Activated gamma-delta T cell treated with Interleukin-2 at 50 U/mL for 16 hours (primary cell): ENCODE measurements around the gene KCNJ16.

Experiments
- DNase-seq: peaks from one replicate; pipeline ENCODE4 v3.0.0-alpha.2; 2020

KCNJ16 gene

DNA sequence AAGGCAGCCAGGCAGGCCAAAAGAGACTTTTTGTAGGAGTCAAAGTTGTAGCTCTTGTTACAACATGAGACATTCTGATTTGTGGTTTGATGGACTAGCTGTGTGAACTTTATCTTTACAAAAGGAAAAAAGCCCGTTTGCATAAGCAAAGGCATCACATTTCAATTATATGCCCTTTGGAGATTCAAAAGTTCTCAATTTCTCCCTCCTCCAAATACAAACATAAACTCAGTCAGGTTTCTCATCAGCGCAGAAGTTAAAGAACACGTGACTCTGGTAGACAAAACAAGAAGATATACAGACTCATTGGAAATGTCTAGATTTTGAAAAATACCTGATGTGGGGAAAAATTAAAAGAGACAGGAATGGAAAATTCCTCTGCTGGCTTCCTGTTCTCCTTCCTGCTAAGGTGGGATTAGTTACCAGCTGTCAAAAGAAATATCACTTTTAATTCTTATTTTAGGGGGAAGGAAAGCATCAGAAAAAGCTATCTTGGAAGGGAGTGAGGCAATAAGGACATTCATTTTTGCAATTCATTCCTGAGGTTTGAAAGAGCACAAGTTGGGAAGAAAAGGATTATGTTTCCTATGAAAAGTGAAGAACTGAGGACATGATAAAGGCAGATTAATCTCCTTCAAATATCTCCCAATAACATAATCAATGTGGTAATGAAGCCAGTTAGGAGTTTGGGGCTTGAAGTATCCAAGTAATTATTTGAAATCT, 4.6 kb upstream of the KCNJ16 start:
- DNase-seq = no peak

GRCh38 chr17:70071127-70071526, 3.9 kb upstream of the KCNJ16 start:
- no peak for DNase-seq

- no peak for DNase-seq
These were observed 3.4 kb upstream of the KCNJ16 start for GRCh38 chr17:70071620-70072019.

- DNase-seq = no peak
These were observed 2.3 kb upstream of the KCNJ16 start for GRCh38 chr17:70072546-70073309.

DNA sequence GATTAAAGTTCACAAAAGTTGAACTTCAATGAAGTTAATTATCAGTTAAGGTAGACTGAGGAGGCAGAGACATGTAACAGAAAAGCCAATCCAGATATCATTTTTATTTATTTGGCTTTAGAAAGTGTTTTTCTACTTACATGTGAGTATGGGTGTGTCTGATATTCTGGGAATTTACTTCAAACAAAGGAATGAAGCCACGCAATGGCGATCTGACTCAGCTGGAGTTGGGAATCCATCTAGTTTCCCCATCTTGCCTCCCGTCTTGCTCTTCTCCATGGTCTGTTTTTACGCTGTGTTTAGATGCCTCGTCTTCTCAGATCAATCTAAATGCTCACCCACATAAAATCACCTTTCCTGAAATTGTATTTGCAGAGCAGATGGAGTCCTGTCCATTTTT, 1.7 kb upstream of the KCNJ16 start:
- no peak for DNase-seq

GRCh38 chr17:70073799-70074198, 1.2 kb upstream of the KCNJ16 start:
- no peak for DNase-seq

- DNase-seq = no peak
These were observed 692 bp upstream of the KCNJ16 start for GRCh38 chr17:70074236-70074830.

- DNase-seq = no peak
These were observed 1.2 kb downstream of the KCNJ16 start for GRCh38 chr17:70076189-70076588.

DNA sequence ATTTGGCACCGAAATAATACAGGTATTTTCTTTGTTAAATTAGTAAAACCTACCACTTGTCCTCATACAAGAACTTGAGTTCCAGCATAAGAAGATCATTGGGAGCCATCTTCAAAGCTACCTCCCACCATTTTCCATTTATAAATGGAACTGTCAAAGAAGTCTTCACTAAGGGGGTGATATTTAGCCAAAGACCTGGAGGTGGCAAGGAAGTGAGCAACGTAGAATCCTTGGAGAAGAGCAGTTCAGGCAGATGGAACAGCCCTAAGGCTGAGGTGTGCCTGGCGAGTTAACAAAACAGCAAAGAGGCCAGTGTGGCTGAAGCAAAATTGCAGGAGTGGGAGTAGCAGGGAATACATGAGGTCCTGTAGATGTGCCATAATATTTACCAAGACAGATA, 1.8 kb downstream of the KCNJ16 start:
- DNase-seq = no peak

GRCh38 chr17:70078549-70078948, 3.5 kb downstream of the KCNJ16 start:
- no peak for DNase-seq

- no peak for DNase-seq
These were observed 4.0 kb downstream of the KCNJ16 start for GRCh38 chr17:70078994-70079531.

DNA sequence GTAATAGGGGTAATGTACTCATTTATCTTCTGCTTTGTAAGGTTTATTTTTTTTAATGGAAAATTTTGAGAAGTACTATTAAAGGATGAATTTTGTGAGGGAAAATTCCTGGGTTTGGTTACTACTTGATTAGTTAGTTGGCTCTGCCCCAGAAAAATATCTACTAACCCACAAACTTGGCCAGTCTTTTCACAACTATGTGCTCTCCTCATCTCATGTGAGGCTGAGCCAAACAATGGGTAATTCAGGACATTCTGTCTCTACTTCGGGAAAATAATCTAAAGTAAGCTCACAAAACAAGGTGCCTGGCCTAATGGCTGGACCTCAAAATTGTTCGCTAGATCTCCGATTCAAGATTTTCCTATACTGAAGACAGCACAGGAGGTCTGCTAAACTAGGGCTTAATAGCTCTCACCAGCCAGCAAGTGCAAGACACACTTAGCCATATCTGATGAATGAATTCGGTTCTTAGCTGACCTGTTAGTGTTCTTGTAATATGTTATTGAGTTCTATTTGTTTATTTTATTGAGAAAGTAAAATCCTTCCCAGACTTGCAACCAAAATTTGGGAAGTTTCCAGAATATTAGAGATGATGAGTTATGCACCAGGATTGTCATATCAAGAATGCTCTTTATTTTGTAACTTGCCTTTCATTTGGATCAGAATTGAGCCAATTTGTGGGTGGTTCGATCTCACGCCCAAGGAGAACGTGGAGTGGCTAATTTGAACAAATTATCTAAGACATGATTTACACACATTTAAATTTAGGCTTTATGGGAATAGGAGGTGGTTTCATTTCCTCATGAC, 5.7 kb downstream of the KCNJ16 start:
- no peak for DNase-seq

DNA sequence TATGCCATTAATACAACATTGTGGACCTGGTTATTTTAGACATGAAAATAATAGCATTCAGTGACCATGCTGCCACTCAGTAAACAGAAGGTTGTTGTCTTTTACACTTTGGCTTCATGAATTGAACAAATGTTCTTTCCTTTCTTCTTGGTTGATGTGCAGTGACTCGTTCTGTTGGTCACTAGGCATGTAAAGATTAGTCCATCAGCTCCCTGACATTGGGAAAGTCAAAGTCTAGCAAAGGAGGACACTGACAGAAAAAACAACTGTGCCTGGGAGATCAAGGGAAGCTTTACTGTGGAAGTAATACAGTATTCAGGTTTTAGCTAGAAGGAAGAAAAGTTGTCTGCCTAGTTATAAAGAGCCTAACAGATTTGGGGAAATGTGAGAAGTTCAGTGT, 6.9 kb downstream of the KCNJ16 start:
- no peak for DNase-seq

DNA sequence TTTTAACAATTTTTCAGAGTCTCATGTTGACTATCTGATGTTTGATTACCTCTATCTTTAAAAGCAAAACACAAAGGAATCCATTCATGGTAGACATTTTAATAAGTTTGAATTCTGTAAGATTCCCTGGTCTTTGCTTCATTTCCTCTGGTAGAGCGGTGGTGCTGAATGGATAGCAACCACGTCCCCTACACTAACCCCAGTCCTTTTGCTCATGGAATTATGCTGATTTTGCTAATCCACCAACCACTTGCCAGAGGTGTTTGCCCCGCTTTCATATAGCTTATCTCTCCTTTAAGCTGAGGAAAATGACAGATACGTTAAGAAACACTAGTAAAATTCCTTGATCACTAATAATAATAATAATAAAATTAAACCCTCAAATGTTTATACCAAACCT, 9.5 kb downstream of the KCNJ16 start:
- DNase-seq = no peak

GRCh38 chr17:70086516-70086915, 11.5 kb downstream of the KCNJ16 start:
- no peak for DNase-seq

GRCh38 chr17:70089513-70090148, 14.6 kb downstream of the KCNJ16 start:
- DNase-seq = no peak

GRCh38 chr17:70091005-70091568, 16.1 kb downstream of the KCNJ16 start:
- DNase-seq = no peak

DNA sequence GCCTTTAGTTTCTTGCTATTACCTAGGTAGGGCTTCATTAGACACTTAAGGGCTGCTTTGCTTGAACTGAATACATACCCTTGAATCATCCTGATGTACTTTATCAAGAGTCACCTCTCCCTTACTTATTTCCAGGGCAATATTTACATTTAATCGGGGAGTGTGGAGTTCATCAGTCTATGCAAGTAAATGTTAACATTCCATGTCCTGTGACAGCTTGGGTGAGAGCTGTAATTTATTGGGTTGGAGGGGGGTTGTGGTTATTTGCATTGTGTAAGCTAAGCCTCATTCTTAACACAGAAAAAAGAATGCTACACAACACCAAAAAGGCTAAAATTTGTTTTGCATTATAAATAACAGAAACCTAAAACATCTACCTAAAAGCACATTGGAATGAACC, 16.7 kb downstream of the KCNJ16 start:
- no peak for DNase-seq

DNA sequence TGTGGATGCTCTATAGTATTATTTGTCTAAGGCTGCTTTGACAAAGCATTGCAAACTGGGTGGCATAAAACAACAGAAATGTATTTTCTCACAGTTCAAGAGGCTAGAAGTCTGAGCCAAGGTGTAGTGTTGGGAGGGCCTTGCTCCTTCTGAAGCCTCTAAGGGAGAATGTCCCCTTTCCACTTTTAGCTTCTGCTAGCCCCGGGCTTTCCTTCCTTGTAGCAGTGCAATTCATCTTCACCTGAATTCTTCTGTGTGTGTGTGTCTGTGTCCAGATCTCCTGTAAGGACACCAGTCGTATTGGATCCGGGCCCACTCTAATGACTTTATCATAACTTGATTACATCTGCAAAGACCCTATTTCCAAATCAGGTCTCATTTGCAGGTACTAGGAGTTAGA, 18.1 kb downstream of the KCNJ16 start:
- DNase-seq = no peak

GRCh38 chr17:70095455-70095854, 20.4 kb downstream of the KCNJ16 start:
- DNase-seq = no peak

DNA sequence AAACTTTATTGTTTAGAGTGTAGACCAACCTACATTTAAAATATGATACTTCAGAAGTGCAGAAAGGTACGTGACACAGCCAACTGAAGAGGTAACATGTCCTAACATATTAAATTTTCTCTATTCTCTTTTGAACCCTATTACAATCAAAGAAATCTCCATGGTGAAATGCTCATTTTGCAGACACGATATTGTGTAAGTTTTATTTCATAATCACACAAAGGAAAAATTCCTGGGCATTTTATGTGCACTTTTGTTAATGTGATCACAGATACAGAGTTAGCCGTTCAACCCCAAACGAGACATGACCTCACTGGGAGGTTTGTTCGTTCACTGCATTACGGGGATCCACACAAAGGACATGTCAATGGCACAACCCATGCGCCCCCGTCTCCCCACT, 21.8 kb downstream of the KCNJ16 start:
- DNase-seq = no peak

DNA sequence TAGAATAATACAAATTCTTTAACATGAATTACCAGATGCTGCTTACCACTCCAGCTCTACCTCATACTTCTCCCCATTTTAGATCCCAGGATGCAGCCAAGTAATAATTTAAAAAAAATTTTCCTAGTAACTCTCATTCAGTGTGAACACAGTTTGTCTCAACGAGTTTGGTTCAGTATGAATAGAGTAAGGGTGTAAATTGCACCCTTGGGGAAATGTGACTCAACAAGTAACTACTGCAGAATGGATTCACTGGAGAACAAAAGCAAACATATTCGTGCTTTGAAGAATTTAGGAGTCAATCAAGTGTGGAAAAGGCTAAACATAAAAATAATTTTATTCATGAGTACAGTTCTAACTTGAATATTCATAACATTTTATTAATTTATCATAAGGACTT, 23.0 kb downstream of the KCNJ16 start:
- DNase-seq = no peak
